GM23248 (cell line): ENCODE measurements around the gene SOX5.

Experiments used
- EZH2 ChIP-seq: fragments of 200-600 bp; sonication (generic); IDR thresholded peaks from 2 replicates; pipeline ENCODE4 v1.6.1; 2018; ENCODE audit warnings: antibody characterized with exemption, mild to moderate bottlenecking; ENCODE audit not compliant: insufficient read depth, poor library complexity, severe bottlenecking
- EZH2phosphoT487 ChIP-seq: fragments of 200-600 bp; sonication (generic); IDR thresholded peaks from 2 replicates; pipeline ENCODE4 v1.6.1; 2018; ENCODE audit warnings: antibody characterized with exemption, moderate library complexity, mild to moderate bottlenecking, low read depth; ENCODE audit not compliant: insufficient read depth

DNA sequence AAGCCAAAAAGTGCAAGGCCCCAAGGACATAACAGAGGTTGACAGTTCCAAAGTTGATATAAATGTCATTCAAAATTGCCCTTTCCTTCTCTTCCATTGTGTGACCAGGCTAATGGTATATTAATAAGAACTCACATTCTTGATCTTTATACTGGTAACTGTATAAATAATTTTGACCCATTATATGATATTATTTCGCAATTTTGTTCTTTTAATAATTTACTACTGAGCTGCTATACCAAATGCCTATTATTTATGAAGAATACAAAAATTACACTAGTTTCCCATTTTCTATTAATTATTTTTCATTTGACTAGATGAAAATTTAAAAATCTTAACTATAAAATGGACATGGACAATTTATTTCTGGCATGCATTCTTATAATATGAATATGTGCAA is 370.2 kb downstream of the SOX5 start:
- TF ChIP-seq EZH2 = no peak
- no peak for TF ChIP-seq EZH2phosphoT487
